ENCODE results near the gene DPAGT1. TPM values are rescaled to one million over a fixed set of nuclear protein-coding genes. Genes with fewer than 3 reads are reported as not detected.
"Not testable (repeated sequence)": the region's sequence is repeated elsewhere in the genome, so short reads cannot be mapped to it uniquely, and the experiment has no call there.

Gene DPAGT1
- total RNA-seq, 1 experiment from 2014 or later = 38.9 TPM

DNA sequence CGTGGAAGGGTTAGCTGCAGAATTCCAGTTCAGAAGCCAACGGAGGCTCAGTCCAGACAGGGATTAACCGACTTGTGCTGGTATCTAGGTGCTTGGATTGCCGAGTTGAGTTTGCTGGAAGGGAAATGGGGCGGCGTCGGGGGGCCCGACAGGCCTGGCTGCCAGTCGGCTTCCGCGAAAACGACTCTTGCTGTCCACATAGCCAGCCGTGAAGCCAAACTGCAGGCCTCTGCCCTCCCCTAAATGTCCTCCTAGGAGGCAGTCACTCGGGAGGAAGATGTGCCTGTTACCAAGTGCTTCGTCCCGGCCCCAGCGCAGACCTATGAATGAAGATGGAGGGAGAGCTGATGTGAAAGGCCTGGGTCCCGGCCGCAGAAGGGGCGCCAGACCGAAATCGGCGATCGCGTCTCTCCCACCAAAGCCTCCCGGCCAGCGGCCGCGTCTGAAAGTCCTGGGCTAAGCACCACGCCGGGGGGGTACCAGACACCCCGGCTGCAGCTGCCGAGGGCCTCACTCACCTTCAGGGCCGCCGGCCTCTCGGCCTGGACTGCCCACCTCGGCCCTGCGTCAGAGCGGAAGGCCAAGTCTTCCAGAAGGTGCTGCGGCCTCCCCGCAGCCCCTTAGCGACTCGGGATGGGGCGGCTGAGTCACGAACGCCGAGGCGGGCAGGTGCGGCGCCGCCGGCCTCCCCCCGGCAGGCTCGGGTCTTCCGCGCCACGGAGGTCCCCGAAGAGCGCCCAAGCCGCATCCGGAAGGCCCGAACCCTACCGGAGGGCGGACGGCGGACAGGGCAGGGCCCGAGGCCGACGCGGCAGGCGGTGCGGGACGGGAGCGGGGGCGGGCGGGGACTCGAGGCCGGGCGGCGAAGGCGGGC lies 7.5 kb downstream of the DPAGT1 start:
- DNase-seq (ENCODE audit: low read depth) = peak; percentile 38

- no peak for DNase-seq (ENCODE audit: low read depth)
Measured at GRCh38 chr11:119092880-119093842, 8.5 kb downstream of the DPAGT1 start.

DNA sequence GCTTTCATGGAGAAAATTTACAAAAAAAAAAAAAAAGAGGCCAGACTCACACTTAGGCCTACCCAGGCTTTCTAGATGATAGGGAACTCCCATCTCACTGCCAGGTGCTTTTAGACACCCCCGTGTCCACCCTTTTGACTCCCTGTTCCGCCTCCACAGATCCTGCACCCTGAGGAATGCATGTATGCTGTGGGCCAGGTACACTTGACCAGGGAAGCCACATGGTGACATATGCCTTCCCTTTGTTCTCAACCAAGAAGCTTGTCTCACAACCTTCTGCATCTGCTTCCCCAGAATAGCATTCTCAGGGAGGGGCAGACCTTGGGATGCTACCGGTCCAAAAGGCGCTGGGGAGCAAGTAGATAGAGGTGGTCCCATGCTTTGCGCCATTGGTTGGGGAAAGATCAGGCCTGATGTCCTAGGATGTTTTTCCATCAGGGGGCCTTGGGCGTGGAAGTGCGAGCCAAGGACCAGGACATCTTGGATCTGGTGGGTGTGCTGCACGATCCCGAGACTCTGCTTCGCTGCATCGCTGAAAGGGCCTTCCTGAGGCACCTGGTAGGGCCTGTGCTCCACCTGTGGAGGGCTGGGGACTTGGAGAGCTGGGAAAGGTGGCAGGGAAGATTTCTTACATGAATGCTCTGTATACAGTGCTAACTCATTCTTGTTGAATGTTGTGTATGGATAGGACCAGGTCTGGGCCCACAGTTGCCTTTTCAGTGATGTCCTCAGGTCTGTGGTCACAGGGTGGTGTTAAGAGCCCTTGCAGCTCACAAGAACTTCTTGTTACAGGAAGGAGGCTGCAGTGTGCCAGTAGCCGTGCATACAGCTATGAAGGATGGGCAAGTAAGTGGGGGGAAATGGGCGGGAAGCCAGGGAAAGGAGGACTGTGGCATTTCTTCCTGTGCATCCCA lies 9.4 kb downstream of the DPAGT1 start:
- no peak for DNase-seq (ENCODE audit: low read depth)

- no peak for DNase-seq (ENCODE audit: low read depth)
Measured at GRCh38 chr11:119091178-119091577, 10.5 kb downstream of the DPAGT1 start.

GRCh38 chr11:119089319-119089718 lies 12.3 kb downstream of the DPAGT1 start:
- DNase-seq (ENCODE audit: low read depth) = no peak

- no peak for DNase-seq (ENCODE audit: low read depth)
Measured at GRCh38 chr11:119088406-119088805, 13.2 kb downstream of the DPAGT1 start.

- DNase-seq (ENCODE audit: low read depth) = no peak
Measured at GRCh38 chr11:119087747-119088241, 13.9 kb downstream of the DPAGT1 start.

- no peak for DNase-seq (ENCODE audit: low read depth)
Measured at GRCh38 chr11:119087123-119087522, 14.5 kb downstream of the DPAGT1 start.

DNA sequence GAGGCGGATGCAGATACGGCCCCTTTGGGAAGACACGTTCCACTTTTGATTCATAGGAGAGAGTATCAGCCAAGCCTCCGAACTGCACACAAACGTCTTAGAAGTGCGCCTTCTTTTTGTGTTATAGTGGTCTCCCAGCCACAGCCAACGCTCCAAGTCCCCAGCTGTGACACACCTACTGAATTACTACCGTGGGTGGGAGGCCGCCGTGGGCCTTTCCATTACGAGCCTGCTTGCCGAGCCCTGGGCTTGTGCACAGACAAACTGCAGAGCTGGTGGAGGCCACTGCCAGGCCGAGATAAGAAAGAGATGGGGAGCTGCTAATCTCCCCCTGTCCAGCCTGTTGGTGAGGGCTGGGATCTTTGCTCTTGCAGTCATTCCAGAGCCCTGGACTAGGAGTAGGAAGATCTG lies 16.2 kb downstream of the DPAGT1 start:
- no peak for DNase-seq (ENCODE audit: low read depth)

DNA sequence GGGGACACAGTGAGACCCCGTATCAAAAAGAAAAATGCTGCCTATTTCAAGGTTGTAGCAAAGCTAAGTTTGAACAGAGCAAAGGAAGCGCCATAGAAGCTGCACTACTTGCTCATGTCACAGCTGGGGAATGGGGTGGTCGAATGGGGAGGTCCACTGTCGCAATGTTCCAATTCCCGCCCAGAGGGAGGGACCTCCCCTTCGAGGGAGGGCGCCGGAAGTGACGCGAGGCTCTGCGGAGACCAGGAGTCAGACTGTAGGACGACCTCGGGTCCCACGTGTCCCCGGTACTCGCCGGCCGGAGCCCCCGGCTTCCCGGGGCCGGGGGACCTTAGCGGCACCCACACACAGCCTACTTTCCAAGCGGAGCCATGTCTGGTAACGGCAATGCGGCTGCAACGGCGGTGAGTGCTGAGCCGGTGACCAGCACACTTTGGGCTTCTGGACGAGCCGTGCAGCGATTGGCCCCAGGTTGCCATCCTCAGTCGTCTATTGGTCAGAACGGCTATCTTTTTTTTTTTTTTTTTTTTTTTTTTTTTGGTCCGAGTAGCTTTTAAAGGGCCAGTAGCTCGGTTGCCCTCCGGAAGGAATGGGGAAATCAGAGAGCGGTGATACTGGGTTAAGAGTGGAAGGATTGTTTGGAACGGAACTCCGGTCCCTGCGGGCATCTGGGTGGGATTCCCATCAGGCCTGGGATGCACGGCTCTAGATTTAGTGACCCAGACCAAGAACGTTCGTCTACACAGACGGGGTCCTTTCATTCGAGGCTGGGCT lies 16.8 kb downstream of the DPAGT1 start, which contains the start of gene HMBS:
HMBS (plus strand) TSS at position 219 of the 774 bp plus-strand sequence; CDS start at position 372, 153 bp downstream.
- DNase-seq (ENCODE audit: low read depth) = peak; percentile 93

- no peak for DNase-seq (ENCODE audit: low read depth)
Measured at GRCh38 chr11:119081682-119082260, 19.9 kb downstream of the DPAGT1 start.

DNA sequence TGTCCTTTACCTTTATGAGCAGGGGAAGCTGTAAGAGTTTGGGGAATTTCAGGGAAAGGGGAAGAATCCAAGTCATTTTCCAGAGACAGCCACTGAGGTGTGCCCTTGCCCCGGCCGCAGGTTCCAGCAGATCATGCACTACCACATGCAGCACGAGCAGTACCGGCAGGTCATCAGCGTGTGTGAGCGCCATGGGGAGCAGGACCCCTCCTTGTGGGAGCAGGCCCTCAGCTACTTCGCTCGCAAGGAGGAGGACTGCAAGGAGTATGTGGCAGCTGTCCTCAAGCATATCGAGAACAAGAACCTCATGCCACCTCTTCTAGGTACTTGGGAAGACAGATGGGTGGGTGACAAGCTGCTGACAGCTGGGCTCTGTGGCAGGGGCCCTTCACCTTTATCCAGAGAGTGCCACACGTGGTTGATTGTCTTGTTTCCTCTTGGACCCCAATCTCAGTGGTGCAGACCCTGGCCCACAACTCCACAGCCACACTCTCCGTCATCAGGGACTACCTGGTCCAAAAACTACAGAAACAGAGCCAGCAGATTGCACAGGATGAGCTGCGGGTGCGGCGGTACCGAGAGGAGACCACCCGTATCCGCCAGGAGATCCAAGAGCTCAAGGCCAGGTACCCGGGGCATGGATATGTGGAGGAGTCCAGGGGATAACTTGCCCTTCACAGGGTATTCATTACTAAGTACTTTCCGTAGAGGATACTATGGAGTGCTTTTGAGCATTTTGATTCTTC lies 22.8 kb downstream of the DPAGT1 start:
- no peak for DNase-seq (ENCODE audit: low read depth)

DNA sequence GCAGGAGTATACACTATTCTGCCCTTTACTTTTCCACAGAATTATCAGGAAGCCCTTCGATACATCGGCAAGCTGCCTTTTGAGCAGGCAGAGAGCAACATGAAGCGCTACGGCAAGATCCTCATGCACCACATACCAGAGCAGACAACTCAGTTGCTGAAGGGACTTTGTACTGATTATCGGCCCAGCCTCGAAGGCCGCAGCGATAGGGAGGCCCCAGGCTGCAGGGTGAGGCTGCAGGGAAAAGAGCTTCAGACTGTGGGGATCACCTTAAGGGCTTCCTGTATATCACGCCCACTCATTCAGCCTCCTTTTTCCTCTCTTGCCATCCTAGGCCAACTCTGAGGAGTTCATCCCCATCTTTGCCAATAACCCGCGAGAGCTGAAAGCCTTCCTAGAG lies 23.8 kb downstream of the DPAGT1 start:
- no peak for DNase-seq (ENCODE audit: low read depth)

DNA sequence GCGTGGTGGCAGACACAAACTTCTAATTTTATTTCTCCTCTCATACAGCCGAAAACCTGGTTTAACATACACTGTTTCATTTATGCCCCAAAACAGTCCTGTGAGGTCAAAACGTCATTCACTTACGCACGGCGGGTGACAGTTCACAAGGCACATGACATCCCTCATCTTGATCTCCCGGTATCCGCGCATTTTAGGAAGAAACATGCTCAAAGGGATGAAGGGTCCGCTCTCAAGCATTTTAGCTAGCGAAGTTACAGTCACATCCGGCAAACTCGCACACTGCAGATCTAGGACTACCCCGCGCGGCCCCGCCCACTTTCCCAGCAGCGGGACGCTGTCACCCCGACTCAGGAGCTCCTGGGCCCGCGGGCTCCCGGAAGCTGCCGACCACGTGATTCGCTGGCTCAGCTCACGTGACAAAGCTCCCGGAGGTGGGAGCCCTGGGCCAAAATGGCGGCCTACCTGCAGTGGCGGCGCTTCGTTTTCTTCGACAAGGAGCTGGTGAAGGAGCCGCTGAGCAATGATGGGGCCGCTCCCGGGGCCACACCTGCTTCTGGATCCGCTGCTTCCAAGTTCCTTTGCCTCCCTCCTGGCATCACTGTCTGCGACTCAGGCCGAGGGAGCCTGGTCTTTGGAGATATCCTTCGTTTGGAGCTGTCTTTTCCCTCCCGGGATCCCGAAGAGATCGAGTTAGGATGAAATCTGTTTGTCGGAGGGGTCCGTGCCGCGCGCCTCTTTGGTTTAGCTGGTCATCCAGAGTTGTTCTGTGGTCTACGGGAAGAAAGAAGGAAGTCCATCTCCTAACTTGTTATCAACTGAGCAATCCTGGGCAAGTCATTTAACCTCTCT lies 34.1 kb downstream of the DPAGT1 start, which contains the start of gene VPS11:
VPS11 (plus strand) TSS at position 448 of the 852 bp plus-strand sequence; CDS start at position 454, 6 bp downstream.
- DNase-seq (ENCODE audit: low read depth) = peak; percentile 91

GRCh38 chr11:119065369-119065768 lies 36.3 kb downstream of the DPAGT1 start:
- peak; percentile 25 for DNase-seq (ENCODE audit: low read depth)

DNA sequence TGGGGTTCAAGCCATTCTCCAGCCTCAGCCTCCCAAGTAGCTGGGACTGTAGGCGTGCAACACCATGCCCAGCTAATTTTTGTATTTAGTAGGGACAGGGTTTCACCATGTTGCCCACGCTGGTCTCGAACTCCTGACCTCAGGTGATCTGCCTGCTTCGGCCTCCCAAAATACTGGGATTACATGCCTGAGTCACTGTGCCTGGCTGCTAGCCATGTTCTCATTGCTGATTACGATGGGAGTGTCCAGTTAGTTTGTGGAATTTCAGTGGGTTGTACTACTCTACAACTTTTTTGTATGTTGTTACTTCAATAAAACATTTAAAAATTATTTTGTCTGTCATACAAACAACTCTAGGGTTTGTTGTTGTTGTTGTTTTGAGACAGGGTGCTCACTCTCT lies 38.9 kb downstream of the DPAGT1 start:
- peak; percentile 43 for DNase-seq (ENCODE audit: low read depth)

GRCh38 chr11:119061256-119061655 lies 40.4 kb downstream of the DPAGT1 start:
- DNase-seq (ENCODE audit: low read depth) = no peak

DNA sequence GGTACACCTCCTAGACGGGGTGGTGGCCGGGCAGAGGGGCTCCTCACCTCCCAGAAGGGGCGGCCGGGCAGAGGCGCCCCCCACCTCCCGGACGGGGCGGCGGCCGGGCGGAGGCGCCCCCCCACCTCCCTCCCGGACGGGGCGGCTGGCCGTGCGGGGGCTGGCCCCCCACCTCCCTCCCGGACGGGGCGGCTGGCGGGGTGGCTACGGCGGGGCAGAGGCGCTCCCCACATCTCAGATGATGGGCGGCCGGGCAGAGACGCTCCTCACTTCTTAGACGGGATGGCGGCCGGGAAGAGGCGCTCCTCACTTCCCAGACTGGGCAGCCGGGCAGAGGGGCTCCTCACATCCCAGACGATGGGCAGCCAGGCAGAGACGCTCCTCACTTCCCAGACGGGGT lies 42.5 kb downstream of the DPAGT1 start:
- DNase-seq (ENCODE audit: low read depth) = not testable (repeated sequence)

Data from LHCN-M2 (cell line).